Adrenal gland (tissue), 5 donors: Measurements from ENCODE around the gene FAM156B.
"Not testable (repeated sequence)": the region's sequence is repeated elsewhere in the genome, so short reads cannot be mapped to it uniquely, and the experiment has no call there.

Source experiments
- CTCF ChIP-seq, 6 experiments: fragments of 450-650 bp in 4 of 6; fragments of 200-600 bp in 2 of 6; sonication (generic) in 1 of 6; IDR thresholded peaks; 1 replicate in 5 of 6; 2 replicates in 1 of 6; pipeline versions ENCODE4 v1.5.1 to v1.8.0; 2016 to 2021; ENCODE audit warnings: antibody characterized with exemption in 6 of 6, mild to moderate bottlenecking in 2 of 6, moderate library complexity in 1 of 6
- POLR2A ChIP-seq, 2 donors: fragments of 450-650 bp; IDR thresholded peaks; one replicate each; pipeline ENCODE4 v1.6.1; 2017; ENCODE audit warnings: antibody characterized with exemption in 2 of 2, mild to moderate bottlenecking in 2 of 2, moderate library complexity in 1 of 2
- donor health status: DM: no; HTN: no; CAD: no.

DNA sequence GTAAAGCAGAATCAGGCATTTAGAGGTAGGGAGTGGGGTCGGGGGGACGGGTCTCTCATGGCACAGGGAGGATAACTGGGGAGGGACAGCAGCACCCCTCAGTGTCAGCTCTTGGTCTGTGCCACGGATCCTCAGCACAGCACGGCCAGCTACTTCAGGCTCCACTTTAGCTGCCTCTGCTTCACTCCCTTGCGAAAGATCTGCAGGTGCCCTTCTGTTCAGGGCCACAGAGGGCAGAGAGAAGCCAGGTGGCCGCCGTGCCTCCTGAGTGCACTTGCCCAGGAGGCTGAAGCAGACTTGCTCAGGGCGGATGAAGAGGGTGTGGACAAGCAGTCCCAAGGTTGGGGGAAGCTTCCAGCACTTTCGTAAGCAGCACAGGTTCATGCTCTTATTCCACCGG, 9.7 kb upstream of the FAM156B start:
- TF ChIP-seq CTCF, POLR2A (IDR thresholded peaks at IDR 0.05): not testable (repeated sequence)
